ENCODE measurements around the gene LIFR.

LIFR gene

DNA sequence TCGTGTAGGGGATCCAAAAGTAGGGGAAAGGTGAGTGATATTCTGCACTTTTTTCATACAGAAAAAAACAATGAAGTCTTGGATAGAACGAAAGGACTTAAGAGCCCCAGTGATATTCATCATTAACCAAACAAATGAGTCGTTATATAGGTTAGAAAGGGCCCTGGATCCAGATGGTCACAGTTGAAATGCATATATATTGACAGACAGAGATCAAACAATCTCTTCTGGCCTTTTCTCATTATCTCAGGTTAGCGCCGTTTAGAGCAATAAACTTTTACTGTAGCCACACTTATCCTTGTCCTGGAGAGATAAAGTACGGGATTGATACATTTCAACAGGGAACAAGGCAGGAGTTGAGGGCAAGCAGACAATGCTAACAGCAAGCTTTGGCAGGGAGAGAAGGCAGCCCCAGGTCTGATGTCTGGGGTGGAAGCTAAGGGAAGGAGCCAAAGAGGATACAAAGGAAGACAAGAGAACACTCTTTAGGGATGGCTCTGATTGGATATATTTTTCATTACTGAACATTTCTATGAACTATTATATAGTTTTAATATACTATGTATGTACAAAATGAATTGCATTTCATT lies 77.0 kb downstream of the LIFR start:
- H2BK12ac ChIP-seq (ENCODE audit: low read length): no peak overlapping the region
- H4K91ac ChIP-seq (ENCODE audit: low read depth, low read length): no peak overlapping the region
- H3K18ac ChIP-seq (ENCODE audit: low read length): no peak overlapping the region
- no peak overlapping the region for H3K9ac ChIP-seq (ENCODE audit: low read length)
- H4K12ac ChIP-seq (ENCODE audit: low read depth, low read length): no peak overlapping the region
- no peaks in the 10 kb centered on the region for H3K4me1 ChIP-seq (ENCODE audit: control insufficient read depth in 1 of 2, insufficient read depth in 2 of 2, low read length in 2 of 2)
- H2AFZ ChIP-seq (ENCODE audit: insufficient read depth, low read length, poor library complexity): no peak overlapping the region
- no CpG with 5 or more reads among the region's 6 CpGs for WGBS (ENCODE audit: extremely low coverage, insufficient coverage, insufficient read length)
- H3K79me1 ChIP-seq (ENCODE audit: low read length): no peaks in the 10 kb centered on the region
- no peak overlapping the region for H4K8ac ChIP-seq (ENCODE audit: low read depth, low read length)
- H3K4me3 ChIP-seq (ENCODE audit: low read depth, low read length): no peak overlapping the region
- no peak overlapping the region for H3K23ac ChIP-seq (ENCODE audit: low read length)
- no peak overlapping the region for H2BK5ac ChIP-seq (ENCODE audit: low read depth, low read length, poor library complexity)
- H2BK120ac ChIP-seq (ENCODE audit: insufficient read depth, low read length, poor library complexity): no peak overlapping the region
- no peak overlapping the region for H2AK5ac ChIP-seq (ENCODE audit: low read length)
- no peak overlapping the region for H3K27ac ChIP-seq (ENCODE audit: low read depth, low read length)
- H3K36me3 ChIP-seq (ENCODE audit: control insufficient read depth in 1 of 2, insufficient read depth in 2 of 2, low read length in 2 of 2): peaks cover 0 to 8% of the 10 kb centered on the region in 2 experiments
- no peaks in the 10 kb centered on the region for H3K27me3 ChIP-seq (ENCODE audit: insufficient read depth, low read length)
- H3K9me3 ChIP-seq (ENCODE audit: insufficient read depth, low read depth, low read length): no peaks in the 10 kb centered on the region
- H3K79me2 ChIP-seq (ENCODE audit: control insufficient read depth, insufficient read depth, low read length, poor library complexity): no peaks in the 10 kb centered on the region
- no peak overlapping the region for H3K4ac ChIP-seq (ENCODE audit: low read depth, low read length)
- no peak overlapping the region for H3K14ac ChIP-seq (ENCODE audit: low read length)
- no peak overlapping the region for H3K4me2 ChIP-seq (ENCODE audit: low read length)
- no peak for DNase-seq

DNA sequence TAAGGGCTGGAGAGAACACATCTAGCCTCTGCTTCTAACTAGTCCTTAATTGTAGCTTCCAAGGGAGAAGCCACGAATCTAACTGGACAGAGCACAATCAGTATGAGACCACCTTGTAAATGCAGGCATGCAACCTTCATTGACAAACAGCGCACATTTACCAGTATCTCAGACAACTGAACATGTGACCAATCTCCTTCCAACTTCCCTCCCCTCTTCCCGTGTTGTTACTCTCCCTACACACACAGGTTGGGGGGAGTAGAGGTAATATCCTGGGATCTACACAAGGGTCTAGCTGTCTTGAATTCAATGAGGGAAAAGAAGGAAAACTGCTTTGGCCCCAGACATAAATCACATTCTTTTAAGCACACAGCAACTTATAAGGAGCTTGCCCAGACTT lies 77.6 kb downstream of the LIFR start:
- H2BK120ac ChIP-seq (ENCODE audit: insufficient read depth, low read length, poor library complexity): no peak overlapping the region
- H2AK5ac ChIP-seq (ENCODE audit: low read length): no peak overlapping the region
- no peak overlapping the region for H2BK5ac ChIP-seq (ENCODE audit: low read depth, low read length, poor library complexity)
- no peaks in the 10 kb centered on the region for H3K27me3 ChIP-seq (ENCODE audit: insufficient read depth, low read length)
- H3K18ac ChIP-seq (ENCODE audit: low read length): no peak overlapping the region
- whole genome bisulfite sequencing (ENCODE audit: extremely low coverage, insufficient coverage, insufficient read length): no CpG with 5 or more reads among the region's 3 CpGs
- H3K9ac ChIP-seq (ENCODE audit: low read length): no peak overlapping the region
- H4K8ac ChIP-seq (ENCODE audit: low read depth, low read length): no peak overlapping the region
- no peaks in the 10 kb centered on the region for H3K4me1 ChIP-seq (ENCODE audit: control insufficient read depth in 1 of 2, insufficient read depth in 2 of 2, low read length in 2 of 2)
- peaks cover 0 to 6% of the 10 kb centered on the region in 2 experiments for H3K36me3 ChIP-seq (ENCODE audit: control insufficient read depth in 1 of 2, insufficient read depth in 2 of 2, low read length in 2 of 2)
- no peak overlapping the region for H3K27ac ChIP-seq (ENCODE audit: low read depth, low read length)
- no peak for DNase-seq
- no peak overlapping the region for H3K4ac ChIP-seq (ENCODE audit: low read depth, low read length)
- no peak overlapping the region for H3K14ac ChIP-seq (ENCODE audit: low read length)
- H3K23ac ChIP-seq (ENCODE audit: low read length): no peak overlapping the region
- H3K9me3 ChIP-seq (ENCODE audit: insufficient read depth, low read depth, low read length): no peaks in the 10 kb centered on the region
- H2AFZ ChIP-seq (ENCODE audit: insufficient read depth, low read length, poor library complexity): no peak overlapping the region
- H4K12ac ChIP-seq (ENCODE audit: low read depth, low read length): no peak overlapping the region
- no peaks in the 10 kb centered on the region for H3K79me2 ChIP-seq (ENCODE audit: control insufficient read depth, insufficient read depth, low read length, poor library complexity)
- no peak overlapping the region for H2BK12ac ChIP-seq (ENCODE audit: low read length)
- no peaks in the 10 kb centered on the region for H3K79me1 ChIP-seq (ENCODE audit: low read length)
- H3K4me2 ChIP-seq (ENCODE audit: low read length): no peak overlapping the region
- no peak overlapping the region for H3K4me3 ChIP-seq (ENCODE audit: low read depth, low read length)
- H4K91ac ChIP-seq (ENCODE audit: low read depth, low read length): no peak overlapping the region

DNA sequence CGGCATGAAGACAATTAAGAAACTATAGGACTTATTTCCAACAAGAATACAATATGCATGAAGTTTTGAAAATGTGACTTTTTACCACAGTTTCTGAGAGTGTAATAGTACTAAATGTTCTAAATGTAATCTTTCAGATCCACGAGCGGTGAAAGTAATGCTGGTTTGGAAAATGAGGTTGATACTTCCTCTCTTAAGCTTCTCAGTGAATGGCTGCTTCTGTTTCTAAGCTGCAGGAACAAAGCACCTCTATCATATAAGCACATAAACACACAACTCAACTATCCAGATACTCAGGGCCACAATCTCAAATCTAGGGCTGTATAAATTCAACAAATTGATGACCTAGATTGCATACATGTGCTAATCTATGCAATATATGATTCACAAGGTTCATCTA lies 78.3 kb downstream of the LIFR start:
- H3K79me1 ChIP-seq (ENCODE audit: low read length): no peaks in the 10 kb centered on the region
- no peak overlapping the region for H3K4me2 ChIP-seq (ENCODE audit: low read length)
- no peaks in the 10 kb centered on the region for H3K79me2 ChIP-seq (ENCODE audit: control insufficient read depth, insufficient read depth, low read length, poor library complexity)
- H2BK120ac ChIP-seq (ENCODE audit: insufficient read depth, low read length, poor library complexity): no peak overlapping the region
- no peak overlapping the region for H3K4me3 ChIP-seq (ENCODE audit: low read depth, low read length)
- H3K27me3 ChIP-seq (ENCODE audit: insufficient read depth, low read length): no peaks in the 10 kb centered on the region
- no peaks in the 10 kb centered on the region for H3K9me3 ChIP-seq (ENCODE audit: insufficient read depth, low read depth, low read length)
- no peak overlapping the region for H3K9ac ChIP-seq (ENCODE audit: low read length)
- peaks cover 0 to 6% of the 10 kb centered on the region in 2 experiments for H3K36me3 ChIP-seq (ENCODE audit: control insufficient read depth in 1 of 2, insufficient read depth in 2 of 2, low read length in 2 of 2)
- H3K18ac ChIP-seq (ENCODE audit: low read length): no peak overlapping the region
- no peak overlapping the region for H4K91ac ChIP-seq (ENCODE audit: low read depth, low read length)
- no peaks in the 10 kb centered on the region for H3K4me1 ChIP-seq (ENCODE audit: control insufficient read depth in 1 of 2, insufficient read depth in 2 of 2, low read length in 2 of 2)
- no peak overlapping the region for H4K12ac ChIP-seq (ENCODE audit: low read depth, low read length)
- DNase-seq: no peak
- H2AFZ ChIP-seq (ENCODE audit: insufficient read depth, low read length, poor library complexity): no peak overlapping the region
- H2AK5ac ChIP-seq (ENCODE audit: low read length): no peak overlapping the region
- no peak overlapping the region for H4K8ac ChIP-seq (ENCODE audit: low read depth, low read length)
- H3K27ac ChIP-seq (ENCODE audit: low read depth, low read length): no peak overlapping the region
- H2BK12ac ChIP-seq (ENCODE audit: low read length): no peak overlapping the region
- no CpG with 5 or more reads among the region's 3 CpGs for WGBS (ENCODE audit: extremely low coverage, insufficient coverage, insufficient read length)
- H3K23ac ChIP-seq (ENCODE audit: low read length): no peak overlapping the region
- no peak overlapping the region for H3K4ac ChIP-seq (ENCODE audit: low read depth, low read length)
- no peak overlapping the region for H2BK5ac ChIP-seq (ENCODE audit: low read depth, low read length, poor library complexity)
- no peak overlapping the region for H3K14ac ChIP-seq (ENCODE audit: low read length)

DNA sequence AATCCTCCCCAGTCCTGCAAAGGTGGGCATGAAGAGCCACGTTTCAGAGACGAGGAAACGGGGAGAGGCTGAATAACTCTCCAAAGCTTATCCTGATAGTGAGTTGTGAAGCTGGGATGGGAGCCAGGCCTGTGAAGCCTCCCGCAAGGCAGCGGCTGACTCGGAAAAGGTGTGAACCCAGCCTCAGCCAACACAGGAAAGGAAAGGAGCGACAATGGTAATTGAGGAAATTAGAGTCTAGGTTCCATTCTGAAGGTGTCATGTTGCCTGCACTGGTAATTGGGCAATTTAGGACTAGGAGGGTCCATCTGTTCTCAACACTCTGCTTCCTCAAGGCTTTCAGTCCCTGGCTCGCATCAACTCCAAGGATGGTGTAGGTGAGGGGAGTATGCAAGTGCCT lies 83.4 kb downstream of the LIFR start:
- no peaks in the 10 kb centered on the region for H3K79me1 ChIP-seq (ENCODE audit: low read length)

More for the DNA sequence above, 83.4 kb downstream of the LIFR start:
- Histone ChIP-seq H4K8ac (ENCODE audit: low read depth, low read length) (no peak overlapping the region), H3K79me2 (ENCODE audit: control insufficient read depth, insufficient read depth, low read length, poor library complexity) (no peaks in the 10 kb centered on the region), H3K4ac (ENCODE audit: low read depth, low read length) (no peak overlapping the region), H2AFZ (ENCODE audit: insufficient read depth, low read length, poor library complexity) (no peak overlapping the region), H3K4me2 (ENCODE audit: low read length) (no peak overlapping the region), H4K12ac (ENCODE audit: low read depth, low read length) (no peak overlapping the region), H3K9ac (ENCODE audit: low read length) (no peak overlapping the region), H3K27me3 (ENCODE audit: insufficient read depth, low read length) (no peaks in the 10 kb centered on the region), H3K27ac (ENCODE audit: low read depth, low read length) (no peak overlapping the region), H2BK120ac (ENCODE audit: insufficient read depth, low read length, poor library complexity) (no peak overlapping the region), H3K4me1 (ENCODE audit: control insufficient read depth in 1 of 2, insufficient read depth in 2 of 2, low read length in 2 of 2) (no peaks in the 10 kb centered on the region), H3K14ac (ENCODE audit: low read length) (no peak overlapping the region), H2AK5ac (ENCODE audit: low read length) (no peak overlapping the region), H4K91ac (ENCODE audit: low read depth, low read length) (no peak overlapping the region), H2BK12ac (ENCODE audit: low read length) (no peak overlapping the region), H3K9me3 (ENCODE audit: insufficient read depth, low read depth, low read length) (no peaks in the 10 kb centered on the region), H3K4me3 (ENCODE audit: low read depth, low read length) (no peak overlapping the region), H3K18ac (ENCODE audit: low read length) (no peak overlapping the region), H2BK5ac (ENCODE audit: low read depth, low read length, poor library complexity) (no peak overlapping the region), H3K36me3 (ENCODE audit: control insufficient read depth in 1 of 2, insufficient read depth in 2 of 2, low read length in 2 of 2) (no peaks in the 10 kb centered on the region), H3K23ac (ENCODE audit: low read length) (no peak overlapping the region)
- DNase-seq: peak; percentile 12 to 25
- no CpG with 5 or more reads among the region's 8 CpGs for WGBS (ENCODE audit: extremely low coverage, insufficient coverage, insufficient read length)
